Neuronal stem cell (in vitro differentiated cells): ENCODE data around the gene TMEM33.

Source experiments
- DNase-seq: peaks from one replicate; pipeline ENCODE4 v3.0.0-alpha.2; 2013; ENCODE audit warnings: low spot score
- H2AFZ ChIP-seq: one replicate; pipeline ENCODE4 v1.6.1; 2013; ENCODE audit warnings: mild to moderate bottlenecking, low read length, inconsistent platforms
- H2AK5ac ChIP-seq: 2 replicates; pipeline ENCODE4 v1.6.1; 2013; ENCODE audit warnings: low read depth, mild to moderate bottlenecking, inconsistent platforms, low read length, moderate library complexity, mixed read lengths
- H2BK120ac ChIP-seq: 2 replicates; pipeline ENCODE4 v1.6.1; 2013; ENCODE audit warnings: low read depth, mild to moderate bottlenecking, inconsistent platforms, low read length, moderate library complexity, mixed read lengths
- H2BK12ac ChIP-seq: one replicate; pipeline ENCODE4 v1.6.1; 2013; ENCODE audit warnings: low read length, inconsistent platforms
- H2BK15ac ChIP-seq: 2 replicates; pipeline ENCODE4 v1.6.1; 2013; ENCODE audit warnings: mild to moderate bottlenecking, low read length, inconsistent platforms, mixed read lengths
- H2BK5ac ChIP-seq: one replicate; pipeline ENCODE4 v1.6.1; 2013; ENCODE audit warnings: inconsistent platforms, mild to moderate bottlenecking, low read length, moderate library complexity
- H3K14ac ChIP-seq: one replicate; pipeline ENCODE4 v1.6.1; 2013; ENCODE audit warnings: low read length, inconsistent platforms
- H3K18ac ChIP-seq: 2 replicates; pipeline ENCODE4 v1.6.1; 2013; ENCODE audit warnings: low read length, inconsistent platforms
- H3K23ac ChIP-seq: 2 replicates; pipeline ENCODE4 v1.6.1; 2013; ENCODE audit warnings: low read depth, mild to moderate bottlenecking, mixed read lengths, low read length, inconsistent platforms; ENCODE audit not compliant: poor library complexity
- H3K27ac ChIP-seq: replicated peaks from 3 replicates; pipeline ENCODE4 v1.5.1; 2013; ENCODE audit warnings: low read length, inconsistent platforms
- H3K27me3 ChIP-seq, 3 experiments: 2 replicates each; pipeline ENCODE4 v1.6.1; 2013; ENCODE audit warnings: low read length in 3 of 3, mild to moderate bottlenecking in 2 of 3, inconsistent platforms in 1 of 3, low read depth in 1 of 3, mixed read lengths in 1 of 3, moderate library complexity in 1 of 3; ENCODE audit not compliant: control insufficient read depth in 3 of 3, insufficient read depth in 3 of 3
- H3K36me3 ChIP-seq, 2 donors: replicated peaks in 1 of 2; 2 replicates each; pipeline ENCODE4 v1.6.1; 2013; ENCODE audit warnings: low read length in 2 of 2; ENCODE audit not compliant: control insufficient read depth in 2 of 2, insufficient read depth in 2 of 2
- H3K4ac ChIP-seq: 2 replicates; pipeline ENCODE4 v1.6.1; 2013; ENCODE audit warnings: inconsistent platforms, mild to moderate bottlenecking, low read length, moderate library complexity
- H3K4me1 ChIP-seq, 2 donors: 1 replicate in 1 of 2; 2 replicates in 1 of 2; pipeline ENCODE4 v1.6.1; 2013; ENCODE audit warnings: low read length in 2 of 2, low read depth in 1 of 2; ENCODE audit not compliant: control insufficient read depth in 2 of 2, insufficient read depth in 1 of 2
- H3K4me2 ChIP-seq: one replicate; pipeline ENCODE4 v1.6.1; 2013; ENCODE audit warnings: mild to moderate bottlenecking, low read length, inconsistent platforms; ENCODE audit not compliant: insufficient read depth, poor library complexity, severe bottlenecking
- H3K4me3 ChIP-seq, 2 donors: 2 replicates each; pipeline ENCODE4 v1.5.1; 2013; ENCODE audit warnings: low read length in 2 of 2, mild to moderate bottlenecking in 2 of 2, inconsistent platforms in 1 of 2, moderate library complexity in 1 of 2
- H3K79me1 ChIP-seq: one replicate; pipeline ENCODE4 v1.6.1; 2013; ENCODE audit warnings: low read depth, mild to moderate bottlenecking, inconsistent platforms, low read length, moderate library complexity
- H3K9ac ChIP-seq: one replicate; pipeline ENCODE4 v1.6.1; 2013; ENCODE audit warnings: mild to moderate bottlenecking, low read depth, low read length, inconsistent platforms; ENCODE audit not compliant: poor library complexity
- H3K9me3 ChIP-seq, 2 donors: replicated peaks in 1 of 2; 2 replicates each; pipeline versions ENCODE3 to v1.6.1; 2013; ENCODE audit warnings: low read length in 2 of 2, mild to moderate bottlenecking in 2 of 2, inconsistent platforms in 1 of 2, low read depth in 1 of 2, mixed read lengths in 1 of 2, moderate library complexity in 1 of 2; ENCODE audit not compliant: control insufficient read depth in 2 of 2, insufficient read depth in 1 of 2
- H4K8ac ChIP-seq: one replicate; pipeline ENCODE4 v1.6.1; 2013; ENCODE audit warnings: low read depth, mild to moderate bottlenecking, inconsistent platforms, low read length, moderate library complexity
- H4K91ac ChIP-seq: one replicate; pipeline ENCODE4 v1.6.1; 2013; ENCODE audit warnings: low read length, low read depth, mild to moderate bottlenecking, inconsistent platforms; ENCODE audit not compliant: poor library complexity
- WGBS, 2 donors: extraction: QIAGEN DNeasy Blood & Tissue Kit; methylation state at CpG; one replicate each; pipeline ENCODE4 v1.1.7; 2013; ENCODE audit warnings: missing lambda C conversion rate in 2 of 2, mixed read lengths in 1 of 2; ENCODE audit not compliant: insufficient read length in 2 of 2, insufficient replicate concordance in 1 of 2; ENCODE audit errors: extremely low coverage in 2 of 2; 5-methylcytosine and 5-hydroxymethylcytosine counted together

The TMEM33 gene

DNA sequence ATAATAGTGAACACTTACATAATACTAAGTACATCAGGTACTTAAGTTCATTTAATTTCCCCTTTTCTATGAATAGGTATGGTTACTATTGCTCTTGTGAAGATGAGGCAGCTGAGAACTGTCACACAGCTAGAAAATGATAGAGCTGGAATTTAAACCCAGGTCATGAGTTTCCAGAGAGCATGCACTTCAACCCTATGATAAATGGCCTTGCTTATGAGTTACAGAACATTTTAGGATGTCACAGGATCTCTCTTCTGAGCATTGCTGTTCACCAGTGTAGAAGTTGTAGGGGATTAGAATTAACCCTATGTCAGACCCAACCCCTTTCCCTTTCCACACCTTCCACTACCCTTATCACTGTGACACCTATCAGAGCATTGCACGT lies 46.5 kb upstream of the TMEM33 start:
- H2AFZ ChIP-seq: no peak overlapping the region
- WGBS, 2 donors: no CpG with 5 or more reads among the region's 1 CpG
- H3K9ac ChIP-seq: no peak overlapping the region
- no peak overlapping the region for H3K18ac ChIP-seq
- no peak overlapping the region for H3K4me2 ChIP-seq
- H2BK12ac ChIP-seq: no peak overlapping the region
- H2BK5ac ChIP-seq: no peak overlapping the region
- no peak overlapping the region for H3K23ac ChIP-seq
- no peak overlapping the region for H3K27ac ChIP-seq
- H3K4me3 ChIP-seq: no peak overlapping the region
- H4K8ac ChIP-seq: no peak overlapping the region
- H3K9me3 ChIP-seq: no peaks in the 10 kb centered on the region
- H2AK5ac ChIP-seq: no peak overlapping the region
- peaks cover 0 to 67% (median 0%) of the 10 kb centered on the region in 3 experiments for H3K27me3 ChIP-seq
- H3K79me1 ChIP-seq: no peaks in the 10 kb centered on the region
- no peak overlapping the region for H2BK120ac ChIP-seq
- peaks cover 0 to 8% of the 10 kb centered on the region in 2 donors for H3K4me1 ChIP-seq
- H2BK15ac ChIP-seq: no peak overlapping the region
- no peaks in the 10 kb centered on the region for H3K36me3 ChIP-seq
- DNase-seq: no peak
- H3K4ac ChIP-seq: no peak overlapping the region
- H3K14ac ChIP-seq: no peak overlapping the region
- H4K91ac ChIP-seq: no peak overlapping the region

DNA sequence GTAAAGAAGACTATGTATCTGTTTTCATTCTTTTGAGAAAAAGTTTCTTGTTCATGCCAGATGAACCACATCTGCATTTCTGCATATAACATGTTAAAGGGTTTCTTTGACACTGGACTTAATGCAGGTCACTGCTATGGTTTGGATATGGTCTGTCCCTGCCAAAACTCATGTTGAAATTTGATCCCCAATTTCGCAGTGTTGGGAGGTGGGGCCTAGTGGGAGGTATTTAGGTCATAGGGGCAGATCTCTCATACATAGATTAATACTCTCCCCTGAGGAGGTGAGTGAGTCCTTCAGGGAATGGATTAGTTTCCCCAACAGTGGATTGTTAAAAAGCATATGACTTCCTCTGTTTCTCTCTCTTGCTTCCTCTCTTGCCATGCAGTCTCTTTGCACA lies 45.9 kb upstream of the TMEM33 start:
- Histone ChIP-seq H3K9me3 (no peaks in the 10 kb centered on the region), H2BK15ac (no peak overlapping the region), H3K9ac (no peak overlapping the region), H2BK12ac (no peak overlapping the region), H3K4me1 (peaks cover 0 to 8% of the 10 kb centered on the region in 2 donors), H4K91ac (no peak overlapping the region), H2BK120ac (no peak overlapping the region), H3K36me3 (no peaks in the 10 kb centered on the region), H2AFZ (no peak overlapping the region), H2BK5ac (no peak overlapping the region), H2AK5ac (no peak overlapping the region), H3K27me3 (peaks cover 0 to 66% (median 0%) of the 10 kb centered on the region in 3 experiments), H3K23ac (no peak overlapping the region), H3K18ac (no peak overlapping the region), H3K79me1 (no peaks in the 10 kb centered on the region), H3K4me2 (no peak overlapping the region), H3K27ac (no peak overlapping the region), H3K14ac (no peak overlapping the region), H4K8ac (no peak overlapping the region), H3K4ac (no peak overlapping the region), H3K4me3 (no peak overlapping the region)
- WGBS, 2 donors: no CpG with 5 or more reads among the region's 1 CpG
- DNase-seq: no peak

GRCh38 chr4:41890085-41890484 lies 45.1 kb upstream of the TMEM33 start:
- no peaks in the 10 kb centered on the region for H3K36me3 ChIP-seq
- H4K91ac ChIP-seq: no peak overlapping the region
- H3K27ac ChIP-seq: no peak overlapping the region
- H3K9ac ChIP-seq: no peak overlapping the region
- no CpG with 5 or more reads among the region's 2 CpGs for WGBS, 2 donors
- H2BK12ac ChIP-seq: no peak overlapping the region
- H2AFZ ChIP-seq: no peak overlapping the region
- H3K4me1 ChIP-seq: peaks cover 0 to 5% of the 10 kb centered on the region in 2 donors
- no peaks in the 10 kb centered on the region for H3K79me1 ChIP-seq
- no peak for DNase-seq
- no peak overlapping the region for H3K14ac ChIP-seq
- no peak overlapping the region for H2BK120ac ChIP-seq
- H3K4me2 ChIP-seq: no peak overlapping the region
- no peaks in the 10 kb centered on the region for H3K9me3 ChIP-seq
- no peak overlapping the region for H3K23ac ChIP-seq
- H3K4me3 ChIP-seq: no peak overlapping the region
- H2AK5ac ChIP-seq: no peak overlapping the region
- peaks cover 0 to 59% (median 0%) of the 10 kb centered on the region in 3 experiments for H3K27me3 ChIP-seq
- H3K18ac ChIP-seq: no peak overlapping the region
- H3K4ac ChIP-seq: no peak overlapping the region
- H2BK15ac ChIP-seq: no peak overlapping the region
- no peak overlapping the region for H2BK5ac ChIP-seq
- no peak overlapping the region for H4K8ac ChIP-seq

GRCh38 chr4:41896648-41897047 lies 38.6 kb upstream of the TMEM33 start:
- H3K4me2 ChIP-seq: no peak overlapping the region
- H3K9ac ChIP-seq: no peak overlapping the region
- H4K91ac ChIP-seq: no peak overlapping the region
- H3K23ac ChIP-seq: no peak overlapping the region
- no peaks in the 10 kb centered on the region for H3K79me1 ChIP-seq
- no peak overlapping the region for H3K18ac ChIP-seq
- H3K14ac ChIP-seq: no peak overlapping the region
- DNase-seq: no peak
- H3K36me3 ChIP-seq: no peaks in the 10 kb centered on the region
- no peak overlapping the region for H3K4me3 ChIP-seq
- H2BK15ac ChIP-seq: no peak overlapping the region
- no peaks in the 10 kb centered on the region for H3K4me1 ChIP-seq
- H2BK12ac ChIP-seq: no peak overlapping the region
- no peak overlapping the region for H2BK5ac ChIP-seq
- H2BK120ac ChIP-seq: no peak overlapping the region
- no peak overlapping the region for H4K8ac ChIP-seq
- no peak overlapping the region for H3K4ac ChIP-seq
- no peak overlapping the region for H3K27ac ChIP-seq
- no peak overlapping the region for H2AFZ ChIP-seq
- no peaks in the 10 kb centered on the region for H3K9me3 ChIP-seq
- H3K27me3 ChIP-seq: peaks cover 0 to 14% (median 0%) of the 10 kb centered on the region in 3 experiments
- no peak overlapping the region for H2AK5ac ChIP-seq
